H1 (cell line): ENCODE results near the gene KRT8.

Experiments
- BCL11A ChIP-seq, 2 experiments: IDR thresholded peaks; one replicate each; pipeline ENCODE4 v1.6.1; 2011; ENCODE audit warnings: low read depth in 2 of 2, low read length in 2 of 2, mild to moderate bottlenecking in 2 of 2
- GABPA ChIP-seq: IDR thresholded peaks from 2 replicates; pipeline ENCODE4 v1.6.1; 2011; ENCODE audit warnings: mild to moderate bottlenecking, low read length, moderate library complexity, borderline replicate concordance; ENCODE audit not compliant: insufficient read depth
- GTF2F1 ChIP-seq: IDR thresholded peaks from 2 replicates; pipeline ENCODE4 v1.6.1; 2012; ENCODE audit warnings: low read depth, low read length, improper control_type of control experiment, borderline replicate concordance
- PHF8 ChIP-seq: fragments of 200-600 bp; sonication (generic); conservative IDR thresholded peaks from 2 replicates; pipeline ENCODE4 v1.7.1; 2012; ENCODE audit warnings: low read depth, mild to moderate bottlenecking, inconsistent platforms, low read length, moderate library complexity
- SIN3A ChIP-seq, 2 experiments: IDR thresholded peaks in 1 of 2; conservative IDR thresholded peaks in 1 of 2; 2 replicates each; pipeline ENCODE4 v1.6.1; 2011 to 2012; ENCODE audit warnings: low read length in 2 of 2, improper control_type of control experiment in 1 of 2, low read depth in 1 of 2, mild to moderate bottlenecking in 1 of 2
- SRF ChIP-seq: IDR thresholded peaks from 2 replicates; pipeline ENCODE4 v1.6.1; 2011; ENCODE audit warnings: mild to moderate bottlenecking, low read depth, low read length, moderate library complexity
- SUZ12 ChIP-seq: fragments of 200-600 bp; sonication (generic); IDR thresholded peaks from 2 replicates; pipeline ENCODE4 v1.6.1; 2012; ENCODE audit warnings: mild to moderate bottlenecking, inconsistent platforms, low read length, moderate library complexity, mixed read lengths
- TF ChIP-seq, protein P1 (sequence below), 3 experiments: IDR thresholded peaks; 1 replicate in 2 of 3; 2 replicates in 1 of 3; pipeline versions ENCODE4 v1.5.1 to v1.6.1; 2011; ENCODE audit warnings: low read length in 3 of 3, mild to moderate bottlenecking in 3 of 3, inconsistent platforms in 2 of 3, low read depth in 1 of 3, moderate library complexity in 1 of 3; ENCODE audit not compliant: insufficient read depth in 1 of 3; ENCODE audit errors: control extremely low read depth in 1 of 3

DNA sequence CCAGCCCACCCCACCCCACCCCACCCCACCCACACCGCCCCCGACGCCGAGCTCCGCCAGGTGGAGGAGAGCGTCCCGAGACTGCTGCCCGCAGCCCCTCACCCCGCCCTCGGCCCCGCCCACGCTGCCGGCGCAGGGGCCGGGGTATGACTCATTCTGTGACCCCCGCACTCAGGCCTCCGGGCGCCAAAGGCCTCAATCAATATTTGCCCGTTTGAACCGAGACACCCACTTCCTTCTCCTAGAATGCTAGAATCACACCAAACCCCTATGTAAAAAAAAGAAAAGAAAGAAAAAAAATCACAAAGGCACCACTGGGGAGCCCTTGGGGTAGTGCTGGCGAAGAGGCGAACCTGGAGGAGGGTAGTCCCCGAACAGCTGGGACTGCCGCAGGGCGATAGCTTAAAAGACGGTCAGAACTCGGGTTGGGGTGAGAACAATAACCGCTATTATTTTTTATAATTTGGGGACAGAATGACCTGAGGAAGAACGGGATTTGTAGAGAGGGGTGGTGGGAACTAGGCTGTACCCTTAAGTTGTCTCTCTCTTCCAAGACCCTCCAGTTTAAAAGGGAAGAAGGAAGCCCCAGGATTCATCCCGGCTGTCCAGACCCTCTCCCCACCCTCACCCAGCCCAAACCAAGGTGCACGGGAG lies 894 bp downstream of the KRT8 start:
- TF ChIP-seq, protein P1, sequence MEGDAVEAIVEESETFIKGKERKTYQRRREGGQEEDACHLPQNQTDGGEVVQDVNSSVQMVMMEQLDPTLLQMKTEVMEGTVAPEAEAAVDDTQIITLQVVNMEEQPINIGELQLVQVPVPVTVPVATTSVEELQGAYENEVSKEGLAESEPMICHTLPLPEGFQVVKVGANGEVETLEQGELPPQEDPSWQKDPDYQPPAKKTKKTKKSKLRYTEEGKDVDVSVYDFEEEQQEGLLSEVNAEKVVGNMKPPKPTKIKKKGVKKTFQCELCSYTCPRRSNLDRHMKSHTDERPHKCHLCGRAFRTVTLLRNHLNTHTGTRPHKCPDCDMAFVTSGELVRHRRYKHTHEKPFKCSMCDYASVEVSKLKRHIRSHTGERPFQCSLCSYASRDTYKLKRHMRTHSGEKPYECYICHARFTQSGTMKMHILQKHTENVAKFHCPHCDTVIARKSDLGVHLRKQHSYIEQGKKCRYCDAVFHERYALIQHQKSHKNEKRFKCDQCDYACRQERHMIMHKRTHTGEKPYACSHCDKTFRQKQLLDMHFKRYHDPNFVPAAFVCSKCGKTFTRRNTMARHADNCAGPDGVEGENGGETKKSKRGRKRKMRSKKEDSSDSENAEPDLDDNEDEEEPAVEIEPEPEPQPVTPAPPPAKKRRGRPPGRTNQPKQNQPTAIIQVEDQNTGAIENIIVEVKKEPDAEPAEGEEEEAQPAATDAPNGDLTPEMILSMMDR (IDR thresholded peaks at IDR 0.05; ENCODE audit: control extremely low read depth in 1 of 3, insufficient read depth in 1 of 3, low read depth in 1 of 3, low read length in 3 of 3) = no peak
- TF ChIP-seq GTF2F1 (no peak), SIN3A (conservative IDR thresholded peaks at IDR 0.05 in 1 of 2, IDR thresholded peaks at IDR 0.05 in 1 of 2; ENCODE audit: low read depth in 1 of 2, low read length in 2 of 2) (no peak), SRF (no peak), SUZ12 (no peak), BCL11A (IDR thresholded peaks at IDR 0.05; ENCODE audit: low read depth in 2 of 2, low read length in 2 of 2) (no peak), PHF8 (no peak), GABPA (no peak)
